Measurements from ENCODE around the gene BABAM2.
A peak's percentile ranks its signal among the peaks of the same experiment; 100 is the strongest.
"Not testable (repeated sequence)": the region's sequence is repeated elsewhere in the genome, so short reads cannot be mapped to it uniquely, and the experiment has no call there.

Gene BABAM2

GRCh38 chr2:27890146-27890923 lies at the start of gene BABAM2, which contains the start of gene RBKS:
TSS of gene BABAM2 (plus strand) at chr2:27890729. CDS start at chr2:27894557, 3,828 bp downstream.
TSS of gene RBKS (minus strand) at chr2:27890387. CDS start at chr2:27890345, 42 bp downstream.
- peak; percentile 85 to 86 for DNase-seq (ENCODE audit: low read depth in 2 of 2)

DNA sequence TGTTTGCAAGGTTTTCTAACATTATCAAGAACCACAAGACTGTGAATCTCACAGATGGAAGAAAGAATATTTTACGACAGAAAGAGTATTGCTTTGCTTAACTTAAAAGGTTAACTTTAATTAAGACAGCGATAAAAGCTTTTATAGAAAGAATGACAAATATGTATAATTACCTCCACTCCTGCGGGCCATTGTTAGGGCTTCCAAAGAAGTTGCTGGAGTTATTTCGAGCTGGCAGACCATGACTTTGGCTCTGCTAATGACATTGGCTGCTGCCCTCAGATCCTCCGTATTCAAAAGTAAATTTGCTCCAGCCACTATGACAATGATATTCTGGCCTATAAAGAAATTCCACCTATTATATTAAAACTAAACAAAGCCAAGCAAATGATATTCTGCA lies 47.6 kb upstream of the BABAM2 start:
- DNase-seq (ENCODE audit: low read depth in 2 of 2): no peak

DNA sequence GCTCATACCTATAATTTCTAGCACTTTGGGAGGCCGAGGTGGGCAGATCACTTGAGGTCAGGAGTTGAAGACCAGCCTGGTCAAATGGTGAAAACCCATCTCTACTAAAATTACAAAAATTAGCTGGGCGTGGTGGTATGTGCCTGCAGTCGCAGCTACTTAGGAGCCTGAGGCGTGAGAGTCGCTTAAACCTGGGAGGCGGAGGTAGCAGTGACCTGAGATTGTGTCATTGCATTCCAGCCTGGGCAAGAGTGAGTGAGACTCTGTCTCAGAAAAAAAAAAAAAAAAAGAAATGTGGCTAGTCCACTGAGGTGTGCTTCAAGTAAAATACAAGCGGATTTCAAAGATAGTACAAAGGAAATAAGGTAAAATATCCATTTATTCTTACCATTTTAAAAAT lies 46.5 kb upstream of the BABAM2 start:
- DNase-seq (ENCODE audit: low read depth in 2 of 2): no peak

- DNase-seq (ENCODE audit: low read depth in 2 of 2): no peak
These were observed 45.7 kb upstream of the BABAM2 start for GRCh38 chr2:27844821-27845255.

DNA sequence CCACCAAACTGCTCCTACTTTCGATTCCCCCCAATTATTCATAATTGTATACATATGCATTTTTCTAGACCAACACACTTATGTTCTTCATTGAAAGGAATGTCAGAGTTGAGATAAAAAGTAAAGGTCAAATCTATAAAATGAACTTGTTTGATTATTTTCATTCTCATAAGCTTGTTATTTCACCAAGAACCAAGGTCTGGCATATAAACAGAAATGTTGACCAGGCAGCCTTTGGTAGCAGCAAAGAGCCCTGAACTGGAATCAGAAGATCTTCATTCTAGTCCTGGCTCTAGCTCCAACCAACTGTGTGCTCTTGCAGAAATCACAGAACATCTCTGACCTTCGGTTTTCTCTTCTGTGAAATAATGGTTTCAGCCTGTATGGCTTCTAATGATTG lies 43.2 kb upstream of the BABAM2 start:
- DNase-seq (ENCODE audit: low read depth in 2 of 2): no peak

DNA sequence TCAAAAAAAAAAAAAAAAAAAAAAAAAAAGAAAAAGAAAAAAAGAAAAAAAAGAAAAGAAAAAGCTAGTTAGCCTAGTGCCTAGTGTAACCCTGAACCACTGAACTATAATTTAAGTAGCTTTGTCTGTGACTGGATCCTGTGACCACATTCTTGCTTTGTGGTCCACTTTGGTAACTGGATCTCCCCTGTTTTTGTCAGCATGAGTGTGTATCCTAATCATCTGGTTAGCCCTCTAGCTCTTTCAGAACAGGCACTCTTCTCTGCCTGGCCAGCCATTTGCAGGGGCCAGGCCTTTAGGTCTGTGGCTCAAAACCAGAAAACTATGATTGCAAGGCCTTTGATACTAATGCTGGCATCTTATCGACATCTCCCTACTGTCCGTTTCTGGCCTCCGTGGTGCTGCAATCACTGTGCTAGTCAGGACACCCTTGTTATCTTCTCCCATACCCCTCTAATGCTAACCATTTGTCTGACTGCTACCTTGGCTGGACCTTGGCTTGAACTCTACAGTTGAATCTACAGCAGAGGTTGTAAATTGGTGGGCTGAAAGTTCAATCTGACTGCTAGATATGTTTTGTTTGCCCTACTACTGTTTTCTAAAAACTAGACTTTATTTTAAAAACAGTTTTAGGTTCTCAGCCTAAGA lies 40.8 kb upstream of the BABAM2 start:
- no peak for DNase-seq (ENCODE audit: low read depth in 2 of 2)

DNA sequence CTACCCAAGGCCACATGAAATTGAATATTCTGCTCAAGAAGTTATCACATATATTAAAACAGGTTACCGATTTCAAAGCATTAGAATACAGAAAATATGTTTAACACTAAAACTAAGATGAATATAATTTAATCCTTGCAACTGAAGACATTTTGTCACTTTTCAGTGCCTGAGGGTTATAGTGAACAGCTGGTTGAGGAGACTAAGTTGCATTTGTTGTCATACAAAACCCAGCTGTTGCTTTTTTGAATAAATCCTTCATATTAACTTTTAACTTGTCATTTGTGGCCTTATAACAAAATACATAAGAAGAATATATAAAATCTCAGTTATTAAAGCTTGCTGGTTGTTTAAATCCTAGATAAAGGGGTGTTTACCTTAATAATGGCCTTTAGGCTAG lies 37.8 kb upstream of the BABAM2 start:
- no peak for DNase-seq (ENCODE audit: low read depth in 2 of 2)

DNA sequence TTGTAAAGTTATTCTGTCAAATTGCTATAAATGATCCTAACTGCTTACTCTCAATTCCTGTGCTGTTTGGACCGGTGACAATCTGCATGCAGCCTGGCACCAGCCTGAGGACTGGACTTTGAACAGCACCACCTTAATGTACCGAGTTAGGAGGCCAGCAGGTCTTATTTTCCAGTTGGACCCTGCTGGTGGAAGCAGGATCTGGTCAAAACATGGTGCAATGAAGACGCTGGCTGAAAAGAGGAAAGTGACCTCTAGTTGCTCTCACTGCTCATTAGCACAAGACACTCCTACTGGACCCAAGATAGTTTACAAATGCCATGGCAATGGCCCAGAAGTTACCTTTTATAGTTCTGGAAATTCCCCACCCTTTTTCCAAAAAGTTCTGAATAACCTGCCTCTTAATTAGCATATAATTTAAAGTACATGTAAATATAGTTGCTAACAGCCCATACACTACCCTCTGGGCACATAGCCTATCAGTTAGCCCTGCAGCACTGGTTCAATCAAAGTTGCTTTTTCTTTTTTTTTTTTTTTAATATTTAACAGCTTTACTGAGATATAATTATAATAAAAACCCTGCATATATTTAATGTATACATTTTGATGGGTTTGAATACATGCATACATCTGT lies 36.2 kb upstream of the BABAM2 start:
- DNase-seq (ENCODE audit: low read depth in 2 of 2): no peak

DNA sequence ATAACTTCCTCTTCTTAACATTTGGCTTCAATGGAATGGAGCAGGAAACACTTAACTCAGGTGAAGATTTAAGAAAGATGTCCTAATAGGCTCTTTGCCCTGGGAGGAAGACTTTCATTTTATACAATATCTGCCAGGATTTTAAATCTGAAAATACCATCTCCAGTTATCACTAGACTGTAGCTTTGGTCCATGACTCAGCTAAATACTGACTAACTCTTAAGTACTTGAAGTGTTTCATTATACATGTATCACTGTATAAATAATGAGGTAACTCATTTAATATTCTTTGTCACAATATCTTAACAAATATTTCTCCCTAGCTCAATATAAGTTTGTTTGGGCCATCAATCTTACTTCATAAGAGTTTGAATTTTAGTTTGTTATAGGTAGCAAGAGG lies 35.1 kb upstream of the BABAM2 start:
- DNase-seq (ENCODE audit: low read depth in 2 of 2): no peak

DNA sequence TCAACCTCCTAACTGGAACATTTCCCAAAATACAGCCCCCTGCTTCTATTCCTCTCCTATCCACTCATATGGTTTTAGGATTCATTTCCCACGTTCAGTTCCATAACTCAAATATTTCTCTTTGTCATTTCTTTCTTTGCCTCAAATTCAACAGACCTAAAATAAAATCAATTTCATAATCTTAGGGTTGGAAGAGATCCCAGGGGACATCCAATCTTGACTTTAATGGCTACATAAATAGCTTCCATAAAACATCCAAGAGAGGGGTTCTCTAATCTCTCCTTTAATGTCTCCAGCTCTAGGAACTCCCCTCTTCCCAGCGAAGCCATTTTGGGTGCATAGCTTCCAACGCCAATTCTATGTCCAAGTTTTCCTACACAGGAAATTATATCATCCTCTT lies 34.1 kb upstream of the BABAM2 start:
- DNase-seq (ENCODE audit: low read depth in 2 of 2): no peak

DNA sequence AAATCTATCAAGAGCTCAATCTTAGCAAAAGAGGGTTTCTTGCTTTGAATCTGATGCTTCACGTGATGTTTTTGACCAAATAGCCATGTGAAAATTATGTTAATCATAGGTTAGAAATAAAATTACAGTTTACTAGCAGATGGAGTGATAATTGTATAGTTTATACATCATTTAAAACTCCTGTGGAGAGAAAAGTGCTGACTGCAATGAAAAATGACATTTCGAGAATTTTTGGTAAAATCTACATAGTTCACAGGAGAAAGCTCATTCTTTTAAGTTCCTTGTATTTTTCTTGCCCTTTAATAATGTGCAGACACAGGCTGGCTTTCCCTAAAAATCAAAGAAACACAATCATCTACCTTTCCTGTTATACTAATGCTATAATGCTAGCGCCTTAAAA lies 33.6 kb upstream of the BABAM2 start:
- no peak for DNase-seq (ENCODE audit: low read depth in 2 of 2)

DNA sequence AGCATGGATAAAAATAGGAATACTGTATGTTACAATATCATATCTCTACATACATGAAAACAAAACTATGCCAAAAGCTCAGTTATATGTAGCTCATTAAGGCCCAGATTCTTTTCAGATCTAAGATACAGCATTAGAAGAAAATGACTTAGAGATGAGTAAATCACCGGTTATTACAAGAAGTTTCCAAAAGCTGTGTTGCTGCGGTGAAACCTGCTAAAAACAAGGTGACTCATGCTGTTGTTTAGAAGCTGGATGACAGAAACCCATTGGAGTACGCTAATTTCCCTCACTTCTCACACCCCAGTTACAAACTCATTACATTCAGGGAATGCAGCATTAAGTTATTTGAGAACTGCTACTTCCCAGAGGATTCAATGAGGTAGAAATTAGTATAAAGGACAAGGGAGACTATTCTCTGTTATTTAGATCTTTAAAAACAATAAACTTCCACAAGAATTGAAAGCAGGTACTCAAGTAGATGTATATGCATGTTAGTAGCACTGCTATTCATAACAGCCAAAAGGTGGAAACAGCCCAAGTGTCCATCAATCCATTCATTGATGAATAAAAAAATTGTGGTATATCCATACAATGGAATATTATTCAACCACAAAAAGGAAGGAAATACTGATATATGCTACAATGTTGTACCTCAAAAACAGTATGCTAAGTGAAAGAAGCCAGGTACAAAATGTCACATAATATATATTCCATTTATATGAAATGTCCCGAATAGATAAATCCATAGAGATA lies 32.9 kb upstream of the BABAM2 start:
- no peak for DNase-seq (ENCODE audit: low read depth in 2 of 2)

- DNase-seq (ENCODE audit: low read depth in 2 of 2): no peak
These were observed 30.4 kb upstream of the BABAM2 start for GRCh38 chr2:27860111-27860510.

DNA sequence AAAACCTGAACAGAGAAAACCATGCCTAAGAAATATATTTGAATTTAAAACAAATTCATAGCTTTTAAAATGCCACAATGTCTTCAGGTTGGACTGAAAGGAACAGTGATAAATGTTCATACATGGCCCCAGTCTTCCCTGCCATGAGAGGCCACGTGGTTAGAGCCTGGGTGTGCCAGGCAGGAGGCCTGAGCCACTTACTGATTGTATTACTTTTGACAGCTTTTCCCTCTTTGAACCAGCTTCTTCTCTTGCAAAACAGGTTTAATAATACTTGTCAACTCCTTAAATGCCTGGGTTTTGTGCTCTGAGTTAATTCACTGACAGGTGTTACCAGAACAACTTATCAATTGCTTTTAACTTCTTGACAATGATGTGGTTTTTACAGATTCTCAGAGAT lies 27.4 kb upstream of the BABAM2 start:
- DNase-seq (ENCODE audit: low read depth in 2 of 2): no peak

- DNase-seq (ENCODE audit: low read depth in 2 of 2): not testable (repeated sequence)
These were observed 26.6 kb upstream of the BABAM2 start for GRCh38 chr2:27863955-27864354.

DNA sequence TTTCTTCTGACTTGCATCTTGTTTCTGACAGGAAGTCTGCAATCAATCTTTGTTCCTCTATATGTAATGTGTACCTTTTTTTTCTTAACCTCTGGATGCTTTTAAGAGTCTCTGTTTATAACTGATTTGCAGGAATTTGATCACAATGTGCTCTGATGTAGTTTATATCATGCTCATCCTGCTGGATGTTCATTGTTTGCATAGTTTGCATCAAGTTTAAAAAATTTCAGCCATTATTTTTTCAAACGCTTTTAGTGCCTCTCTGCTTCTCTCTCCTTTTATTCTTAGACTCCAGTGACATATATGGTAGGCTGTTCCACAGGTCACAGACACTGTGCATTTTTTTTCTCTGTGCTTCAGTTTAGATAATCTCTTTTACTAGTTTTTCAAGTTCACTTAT lies 24.3 kb upstream of the BABAM2 start:
- DNase-seq (ENCODE audit: low read depth in 2 of 2): no peak

- no peak for DNase-seq (ENCODE audit: low read depth in 2 of 2)
These were observed 20.8 kb upstream of the BABAM2 start for GRCh38 chr2:27869763-27870162.

- no peak for DNase-seq (ENCODE audit: low read depth in 2 of 2)
These were observed 19.8 kb upstream of the BABAM2 start for GRCh38 chr2:27870724-27871123.

DNA sequence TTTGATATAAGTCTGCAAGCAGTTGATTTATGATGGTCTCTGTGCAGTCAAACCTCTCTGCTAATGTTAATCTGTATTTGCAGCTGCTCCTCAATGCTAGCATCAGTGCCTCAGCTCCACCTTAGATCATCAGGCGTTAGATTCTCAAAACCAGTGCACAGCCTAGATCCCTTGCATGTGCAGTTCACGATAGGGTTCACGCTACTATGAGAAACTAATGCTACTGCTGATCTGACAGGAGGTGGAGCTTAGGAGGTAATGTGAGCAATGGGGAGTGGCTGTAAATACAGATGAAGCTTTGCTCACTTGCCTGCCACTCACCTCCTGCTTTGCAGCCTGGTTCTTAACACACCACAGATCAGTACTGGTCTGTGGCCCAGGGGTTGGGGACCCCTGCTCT lies 18.7 kb upstream of the BABAM2 start:
- DNase-seq (ENCODE audit: low read depth in 2 of 2): no peak

DNA sequence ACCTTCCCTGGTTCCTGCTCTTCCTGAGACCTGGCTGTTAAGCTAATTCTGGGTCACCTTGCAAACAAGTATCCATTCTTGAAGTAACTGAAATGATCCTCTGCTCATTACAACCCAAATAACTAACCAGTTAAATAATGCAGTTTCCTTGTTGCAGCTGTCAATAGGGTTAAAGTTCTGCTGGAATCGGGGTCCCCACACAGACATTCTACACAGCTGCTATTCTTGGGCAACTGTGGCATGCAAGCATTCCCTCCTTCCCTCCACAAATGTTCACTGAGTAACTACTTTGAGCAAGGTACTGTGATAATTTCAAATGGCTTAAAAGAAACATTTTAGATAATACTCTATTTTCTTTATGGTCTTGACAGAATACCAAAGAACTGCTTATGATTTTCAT lies 17.4 kb upstream of the BABAM2 start:
- DNase-seq (ENCODE audit: low read depth in 2 of 2): no peak

DNA sequence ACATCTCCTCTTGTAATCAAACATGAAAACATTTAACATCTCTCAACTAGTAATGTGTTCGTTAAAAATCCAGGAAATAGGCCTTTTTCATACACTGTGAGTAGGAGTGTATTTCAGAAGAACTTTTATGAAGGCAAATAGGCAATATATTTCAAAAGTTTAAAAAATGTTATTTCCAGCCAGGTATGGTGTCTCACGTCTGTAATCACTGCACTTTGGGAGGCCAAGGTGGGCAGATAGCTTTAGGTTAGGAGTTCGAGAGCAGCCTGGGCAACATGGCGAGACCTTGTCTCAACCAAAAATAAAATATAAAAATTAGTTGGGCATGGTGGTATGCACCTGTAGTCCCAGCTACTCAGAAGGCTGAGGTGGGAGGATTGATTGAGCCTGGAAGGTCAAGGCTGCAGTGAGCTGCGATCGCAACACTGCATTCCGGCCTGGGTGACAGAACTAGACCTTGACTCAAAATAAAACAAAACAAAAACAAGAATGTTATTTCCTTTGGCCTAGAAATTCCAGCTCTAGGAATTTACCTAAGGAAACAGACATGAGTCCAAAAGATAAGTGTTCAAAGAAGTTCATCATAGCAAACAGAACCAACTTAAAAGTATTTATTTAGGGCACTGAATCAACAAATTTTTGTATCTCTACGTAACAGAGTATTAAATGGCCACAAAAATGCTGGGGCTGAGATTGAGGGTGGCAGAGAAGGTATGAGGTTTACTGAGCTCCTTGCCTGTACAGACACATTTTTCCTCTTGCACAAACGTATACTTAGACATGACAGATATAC lies 15.2 kb upstream of the BABAM2 start:
- DNase-seq (ENCODE audit: low read depth in 2 of 2): no peak
